ENCODE measurements around the gene CHML. TPM values are rescaled to one million over a fixed set of nuclear protein-coding genes. Genes with fewer than 3 reads are reported as not detected.

CHML gene
- total and polyA plus RNA-seq, 10 donors = 2.2 to 14.2 (median 10.6) TPM

DNA sequence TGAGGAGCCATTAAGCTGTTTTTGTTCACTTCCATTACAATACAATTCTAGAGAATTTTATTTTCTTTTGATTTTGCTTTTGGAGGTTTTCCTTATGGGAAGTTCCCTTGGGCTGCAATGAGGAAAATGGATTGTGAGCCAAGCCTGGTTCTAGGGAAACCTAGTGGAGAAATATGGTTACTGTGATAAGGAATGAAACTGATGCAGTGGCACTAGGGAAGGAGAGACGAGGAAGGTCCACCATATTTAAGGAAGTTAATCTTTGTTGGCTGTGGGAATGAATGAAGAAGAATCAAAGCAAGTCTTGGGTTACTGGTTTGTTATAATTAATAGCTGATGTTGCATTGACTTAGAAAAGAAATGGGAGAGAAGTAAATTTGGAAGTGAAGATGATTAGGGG lies 28.4 kb downstream of the CHML start:
- H3K9me3 ChIP-seq = no peaks in the 10 kb centered on the region
- 59 to 81% (median 67%) methylated on average over 1 of the region's 1 CpG for WGBS, 5 donors
- no peak for DNase-seq
- intact Hi-C loops (cut with DNase I; ENCODE audit: low total_unique reads) = loop anchor here (5.0 kb wide), 1 partner anchor 406 kb away; no protein-coding TSS in a partner anchor
- H3K36me3 ChIP-seq = no peaks in the 10 kb centered on the region
- H3K4me3 ChIP-seq = no peak overlapping the region
- no peak for TF ChIP-seq POLR2AphosphoS5 (IDR thresholded peaks at IDR 0.05)
- TF ChIP-seq POLR2A (IDR thresholded peaks at IDR 0.05) = no peak
- TF ChIP-seq, protein P1, sequence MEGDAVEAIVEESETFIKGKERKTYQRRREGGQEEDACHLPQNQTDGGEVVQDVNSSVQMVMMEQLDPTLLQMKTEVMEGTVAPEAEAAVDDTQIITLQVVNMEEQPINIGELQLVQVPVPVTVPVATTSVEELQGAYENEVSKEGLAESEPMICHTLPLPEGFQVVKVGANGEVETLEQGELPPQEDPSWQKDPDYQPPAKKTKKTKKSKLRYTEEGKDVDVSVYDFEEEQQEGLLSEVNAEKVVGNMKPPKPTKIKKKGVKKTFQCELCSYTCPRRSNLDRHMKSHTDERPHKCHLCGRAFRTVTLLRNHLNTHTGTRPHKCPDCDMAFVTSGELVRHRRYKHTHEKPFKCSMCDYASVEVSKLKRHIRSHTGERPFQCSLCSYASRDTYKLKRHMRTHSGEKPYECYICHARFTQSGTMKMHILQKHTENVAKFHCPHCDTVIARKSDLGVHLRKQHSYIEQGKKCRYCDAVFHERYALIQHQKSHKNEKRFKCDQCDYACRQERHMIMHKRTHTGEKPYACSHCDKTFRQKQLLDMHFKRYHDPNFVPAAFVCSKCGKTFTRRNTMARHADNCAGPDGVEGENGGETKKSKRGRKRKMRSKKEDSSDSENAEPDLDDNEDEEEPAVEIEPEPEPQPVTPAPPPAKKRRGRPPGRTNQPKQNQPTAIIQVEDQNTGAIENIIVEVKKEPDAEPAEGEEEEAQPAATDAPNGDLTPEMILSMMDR (IDR thresholded peaks at IDR 0.05 in 8 of 11, conservative IDR thresholded peaks at IDR 0.05 in 3 of 11) = no peak
- H3K27ac ChIP-seq = no peak overlapping the region
- peaks cover 0 to 26% (median 6%) of the 10 kb centered on the region in 6 donors for H3K4me1 ChIP-seq
- H3K27me3 ChIP-seq (replicated peaks in 1 of 7) = no peaks in the 10 kb centered on the region

DNA sequence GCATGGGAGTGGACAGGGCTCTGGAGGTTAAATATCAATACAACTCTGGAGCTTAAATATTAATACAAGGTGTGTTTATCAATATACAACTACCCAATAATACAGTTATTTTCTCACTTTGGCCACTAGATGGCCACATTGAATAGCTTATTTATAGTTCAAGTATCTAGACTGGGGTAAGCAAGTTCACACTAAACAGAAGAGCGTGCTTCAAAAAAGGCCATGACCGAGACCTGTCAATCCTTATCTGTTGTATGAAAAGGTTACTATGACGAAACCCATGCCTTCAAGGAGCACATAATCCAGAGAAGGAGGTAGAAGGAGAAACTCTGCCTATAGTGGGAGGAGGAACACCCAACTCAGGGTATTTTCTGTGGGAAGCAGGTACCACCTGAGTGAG lies 29.1 kb downstream of the CHML start:
- Histone ChIP-seq H3K27ac (no peak overlapping the region), H3K27me3 (replicated peaks in 1 of 7) (no peaks in the 10 kb centered on the region), H3K4me1 (peaks cover 0 to 26% (median 6%) of the 10 kb centered on the region in 6 donors), H3K4me3 (no peak overlapping the region), H3K36me3 (no peaks in the 10 kb centered on the region), H3K9me3 (no peaks in the 10 kb centered on the region)
- intact Hi-C loops (cut with DNase I; ENCODE audit: low total_unique reads) = loop anchor here (5.0 kb wide), 1 partner anchor 406 kb away; no protein-coding TSS in a partner anchor
- 15 to 33% (median 19%) methylated on average over 3 of the region's 3 CpGs for WGBS, 5 donors
- TF ChIP-seq POLR2AphosphoS5 (IDR thresholded peaks at IDR 0.05) = no peak
- TF ChIP-seq, protein P1 (IDR thresholded peaks at IDR 0.05 in 8 of 11, conservative IDR thresholded peaks at IDR 0.05 in 3 of 11) = peak; percentile 26 to 77 (median 63)
- no peak for DNase-seq

DNA sequence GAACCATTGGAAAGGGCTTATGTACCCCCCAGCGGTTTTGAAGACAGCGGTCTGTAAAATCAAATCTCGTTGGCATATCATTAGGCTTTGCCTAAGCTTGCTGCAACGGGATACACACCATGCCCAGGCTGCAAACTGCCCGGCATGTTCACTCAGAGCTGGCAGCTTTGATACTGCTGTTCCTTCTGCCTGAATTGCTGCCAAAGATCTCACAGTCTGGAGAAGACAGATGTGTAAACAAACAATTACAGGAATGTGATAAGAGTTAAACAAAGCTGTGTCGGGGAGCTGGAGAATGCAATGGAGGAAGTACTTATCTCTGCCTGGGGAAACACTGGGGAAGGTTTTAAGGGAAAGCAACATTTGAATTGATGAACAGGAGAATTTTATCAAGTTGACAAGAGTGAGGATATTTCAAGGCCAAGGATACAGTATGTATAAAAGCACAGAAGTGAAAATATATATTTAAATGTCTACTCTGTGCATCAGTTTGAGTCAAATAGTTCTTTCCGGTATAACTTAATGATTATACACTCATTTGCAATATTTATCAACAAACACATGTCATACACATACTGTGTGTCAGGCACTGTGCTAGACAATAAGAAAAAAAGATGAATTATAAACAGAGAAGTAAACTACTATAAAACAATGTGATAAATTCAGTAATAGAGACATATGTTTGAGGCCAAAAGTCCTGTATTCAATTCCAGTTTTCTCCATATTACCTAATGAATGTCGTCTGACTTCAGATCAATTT lies 29.9 kb downstream of the CHML start:
- Histone ChIP-seq H3K27ac (no peak overlapping the region), H3K4me1 (peaks cover 0 to 26% (median 6%) of the 10 kb centered on the region in 6 donors), H3K36me3 (no peaks in the 10 kb centered on the region), H3K27me3 (replicated peaks in 1 of 7) (no peaks in the 10 kb centered on the region), H3K9me3 (no peaks in the 10 kb centered on the region), H3K4me3 (no peak overlapping the region)
- TF ChIP-seq POLR2A (IDR thresholded peaks at IDR 0.05) (no peak), POLR2AphosphoS5 (IDR thresholded peaks at IDR 0.05) (no peak)
- TF ChIP-seq, protein P1 (IDR thresholded peaks at IDR 0.05 in 8 of 11, conservative IDR thresholded peaks at IDR 0.05 in 3 of 11) = no peak
- DNase-seq = no peak
- intact Hi-C loops (cut with DNase I; ENCODE audit: low total_unique reads) = loop anchor here (5.0 kb wide), 1 partner anchor 407 kb away; no protein-coding TSS in a partner anchor
- 64 to 77% (median 73%) methylated on average over 8 of the region's 8 CpGs for WGBS, 5 donors

DNA sequence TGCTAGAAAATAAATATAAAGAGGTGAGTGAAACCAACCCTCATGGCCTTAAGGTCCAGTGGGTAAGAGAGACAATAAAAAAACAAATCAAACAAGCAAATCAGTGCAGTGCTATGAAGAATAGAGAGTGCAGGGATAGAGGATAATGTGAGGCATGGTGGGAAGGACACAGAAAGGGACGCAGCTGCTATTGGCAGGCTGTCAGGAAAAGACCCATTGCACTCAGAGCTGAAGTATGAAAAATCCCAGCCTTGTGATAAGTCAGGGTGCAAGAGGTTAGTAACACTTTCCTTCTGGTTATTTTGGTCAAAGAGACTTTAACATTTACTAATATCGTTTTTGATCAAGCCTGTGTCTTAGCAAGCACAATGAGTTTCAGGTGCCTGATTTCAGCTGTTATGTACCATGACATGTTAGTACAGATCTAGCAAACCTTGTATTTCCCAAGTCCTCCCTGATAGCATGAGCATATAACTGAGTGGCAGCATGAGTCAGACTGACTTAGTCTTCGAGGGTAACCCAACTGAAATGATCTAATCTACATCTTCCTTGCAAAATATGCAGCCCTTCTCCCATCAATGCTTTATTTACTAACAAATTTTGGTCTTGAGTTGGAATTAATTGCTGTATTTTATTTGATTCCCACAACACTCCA lies 31.7 kb downstream of the CHML start:
- no peaks in the 10 kb centered on the region for H3K9me3 ChIP-seq
- intact Hi-C loops (cut with DNase I; ENCODE audit: low total_unique reads) = no loop called here
- H3K27me3 ChIP-seq (replicated peaks in 1 of 7) = no peaks in the 10 kb centered on the region
- no peak for DNase-seq
- H3K4me3 ChIP-seq = no peak overlapping the region
- H3K27ac ChIP-seq = no peak overlapping the region
- peaks cover 0 to 26% (median 6%) of the 10 kb centered on the region in 6 donors for H3K4me1 ChIP-seq
- WGBS, 5 donors = 42 to 67% (median 53%) methylated on average over 3 of the region's 3 CpGs
- TF ChIP-seq POLR2A (IDR thresholded peaks at IDR 0.05) = no peak
- TF ChIP-seq, protein P1 (IDR thresholded peaks at IDR 0.05 in 8 of 11, conservative IDR thresholded peaks at IDR 0.05 in 3 of 11) = no peak
- TF ChIP-seq POLR2AphosphoS5 (IDR thresholded peaks at IDR 0.05) = no peak
- peaks cover 0 to 10% (median 0%) of the 10 kb centered on the region in 6 donors for H3K36me3 ChIP-seq
